T47D (cell line): ENCODE measurements around the gene FXYD3.
"Not testable (repeated sequence)": the region's sequence is repeated elsewhere in the genome, so short reads cannot be mapped to it uniquely, and the experiment has no call there.

ENCODE experiments used
- DNase-seq, 2 experiments: peaks; one replicate each; pipeline versions ENCODE4 v3.0.0 to v3.0.0-alpha.2; 2011 to 2012; ENCODE audit warnings: low read depth in 1 of 2, low spot score in 1 of 2
- JUND ChIP-seq: IDR thresholded peaks from 2 replicates; pipeline ENCODE4 v1.6.1; 2012; ENCODE audit warnings: low read depth
- in situ Hi-C: cut with HindIII; loops from 2 replicates; pipeline ENCODE4 v1.10.0; 2016; ENCODE audit warnings: low sequenced_read_pairs, low pct_unique_long_range_greater_than_20kb

The FXYD3 gene

GRCh38 chr19:35090506-35091214 is 25.0 kb upstream of the FXYD3 start:
- DNase-seq = peak; percentile 82 to 84
- in situ Hi-C loops = no loop called here
- no peak for TF ChIP-seq JUND

DNA sequence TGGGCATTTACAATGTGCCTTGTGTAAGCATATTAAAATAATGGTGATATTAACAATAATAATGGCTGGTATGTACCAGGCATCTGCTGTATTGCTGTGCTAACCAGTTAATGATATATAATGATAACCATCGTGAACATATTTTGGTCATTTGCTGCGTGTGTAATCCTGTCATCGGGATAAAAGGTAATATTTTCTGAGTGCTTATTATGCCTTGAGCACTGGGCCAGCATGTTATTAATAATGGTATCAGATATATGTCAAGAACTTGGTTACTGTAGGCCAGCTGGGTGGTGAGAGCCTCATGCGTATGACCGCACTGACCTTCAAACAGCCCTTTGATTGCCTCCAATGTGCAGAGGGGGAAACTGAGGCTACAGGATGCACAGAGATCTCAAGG is 22.2 kb upstream of the FXYD3 start:
- TF ChIP-seq JUND = no peak
- DNase-seq = no peak
- in situ Hi-C loops = no loop called here

DNA sequence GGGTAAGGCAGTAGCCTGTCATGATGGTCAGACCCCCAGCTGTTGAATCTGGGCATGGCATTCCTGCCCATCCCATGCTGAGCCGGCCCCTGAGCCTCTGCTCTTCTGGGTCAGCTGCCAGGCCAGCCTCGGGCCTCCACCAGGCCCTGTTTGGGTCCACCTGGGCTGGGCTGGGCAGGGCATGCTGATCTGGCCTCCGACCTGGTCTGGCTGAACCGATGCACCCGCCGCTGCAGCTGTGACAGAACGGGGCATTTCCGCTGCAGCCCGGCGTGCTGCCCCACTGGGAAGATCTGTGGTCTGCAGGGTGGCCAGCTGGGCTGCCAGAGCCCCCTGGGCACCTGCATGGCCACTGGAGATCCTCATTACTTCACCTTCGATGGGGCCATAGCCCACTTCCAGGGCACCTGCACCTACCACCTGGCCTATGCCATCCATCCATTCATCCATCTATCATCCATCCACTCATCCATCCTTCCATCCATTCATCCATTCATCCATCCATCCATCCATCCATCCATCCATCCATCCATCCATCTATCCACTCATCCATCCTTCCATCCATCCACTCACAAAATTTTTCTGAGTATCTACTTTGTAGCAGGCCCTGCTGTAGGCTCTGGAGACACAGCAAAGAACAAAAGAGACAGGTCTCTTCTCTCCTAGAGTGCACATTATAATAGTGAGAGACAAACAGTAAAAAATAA is 21.5 kb upstream of the FXYD3 start:
- no peak for DNase-seq
- TF ChIP-seq JUND = no peak
- in situ Hi-C loops = no loop called here

DNA sequence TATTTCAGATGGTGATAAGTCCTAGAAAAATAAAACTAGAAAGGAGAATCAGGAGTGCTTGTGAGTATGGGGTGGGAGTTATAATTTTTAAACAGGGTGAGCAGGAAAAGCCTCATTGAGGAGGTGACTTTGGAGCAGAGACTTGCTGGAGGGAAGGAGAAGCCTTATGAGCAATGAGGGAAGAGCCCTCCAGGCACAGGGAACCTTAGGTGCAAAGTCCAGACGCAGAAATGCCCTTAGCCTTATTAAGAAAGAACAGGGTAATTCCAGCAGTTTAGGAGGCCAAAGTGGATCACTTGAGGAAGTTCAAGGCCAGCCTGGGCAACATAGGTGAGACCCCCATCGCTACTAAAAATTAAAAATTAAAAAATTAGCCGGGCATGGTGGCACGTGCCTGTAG is 21.0 kb upstream of the FXYD3 start:
- in situ Hi-C loops = no loop called here
- no peak for DNase-seq
- TF ChIP-seq JUND = no peak

DNA sequence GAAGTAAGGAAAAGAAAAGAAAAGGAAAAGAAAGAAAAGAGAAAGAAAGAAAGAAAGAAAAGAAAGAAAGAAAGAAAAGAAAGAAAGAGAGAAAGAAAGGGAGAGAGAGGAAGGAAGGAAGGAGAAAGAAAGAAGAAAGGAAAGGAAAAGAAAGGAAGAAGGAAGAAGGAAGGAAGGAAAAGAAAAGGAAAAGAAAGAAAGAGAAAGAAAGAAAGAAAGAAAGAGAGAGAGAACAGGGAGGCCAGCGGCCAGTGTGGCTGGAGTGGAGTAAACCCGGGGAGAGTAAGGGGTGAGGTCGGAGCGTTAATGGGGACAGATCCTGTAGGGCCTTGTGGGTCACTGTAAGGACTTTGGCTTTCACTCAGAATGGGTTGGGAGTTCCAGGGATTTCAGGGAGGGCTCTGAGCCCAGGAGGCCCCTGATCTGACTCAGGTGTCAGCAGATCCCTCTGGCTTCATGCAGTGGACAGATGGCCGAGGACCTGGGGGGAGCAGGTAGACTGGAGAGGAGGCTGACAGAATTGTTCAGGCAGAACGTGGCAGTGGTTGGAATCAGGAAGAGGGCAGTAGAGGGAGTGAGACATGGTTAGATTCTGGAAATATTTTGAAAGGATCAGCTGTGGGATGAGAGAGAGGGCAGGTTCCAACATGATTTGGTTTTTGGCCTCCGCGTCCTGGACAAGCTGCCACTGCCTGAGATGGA is 19.8 kb upstream of the FXYD3 start:
- no peak for DNase-seq
- TF ChIP-seq JUND = no peak
- in situ Hi-C loops = no loop called here

DNA sequence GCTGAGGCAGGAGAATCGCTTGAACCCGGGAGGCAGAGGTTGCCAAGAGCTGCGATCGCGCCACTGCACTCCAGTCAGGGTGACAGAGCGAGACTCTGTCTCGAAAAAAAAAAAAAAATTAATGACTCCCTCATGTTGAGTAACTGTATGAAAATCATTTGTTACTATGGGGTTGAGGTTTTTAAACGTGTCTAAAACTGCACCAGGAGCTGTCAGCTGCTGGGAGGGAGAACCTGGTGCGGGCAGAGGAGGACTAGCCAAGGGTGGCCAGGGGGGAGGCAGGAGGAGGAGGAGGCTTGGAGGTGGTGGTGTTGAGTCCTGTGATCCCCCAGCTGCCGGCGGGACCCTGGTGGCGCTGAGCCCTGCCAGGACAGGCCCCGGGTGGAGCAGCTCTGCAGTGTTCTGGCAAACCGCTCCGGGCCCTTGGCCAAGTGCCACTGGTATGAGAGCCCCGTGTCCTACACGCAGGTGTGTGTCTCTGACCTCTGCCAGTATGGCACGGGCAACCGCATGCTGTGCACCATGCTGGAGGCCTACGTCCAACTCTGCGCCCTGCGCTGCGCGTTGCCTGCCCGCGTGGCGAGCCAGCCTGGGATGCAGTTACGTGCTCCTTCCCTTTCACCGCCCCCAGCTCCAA is 17.1 kb upstream of the FXYD3 start:
- in situ Hi-C loops = no loop called here
- no peak for TF ChIP-seq JUND
- no peak for DNase-seq

- in situ Hi-C loops = no loop called here
- no peak for DNase-seq
- TF ChIP-seq JUND = no peak
Observed at GRCh38 chr19:35099155-35099896, 16.3 kb upstream of the FXYD3 start.

DNA sequence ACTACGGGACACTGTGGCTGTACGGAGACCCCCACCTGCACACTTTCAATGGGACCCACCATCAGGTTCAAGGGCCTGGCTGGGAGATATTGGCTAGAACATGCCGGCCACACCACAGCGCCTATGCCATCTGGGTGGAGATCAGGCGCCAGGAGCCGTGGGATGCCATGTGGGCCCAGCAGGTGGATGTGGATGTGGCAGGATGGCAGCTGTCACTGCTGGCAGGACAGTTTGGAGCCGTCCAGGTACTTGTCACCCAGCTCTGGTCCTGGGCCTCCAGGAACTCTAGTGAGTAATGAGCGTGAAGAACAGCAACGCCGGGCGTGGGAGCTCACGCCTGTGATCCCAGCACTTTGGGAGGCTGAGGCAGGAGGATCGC is 15.7 kb upstream of the FXYD3 start:
- in situ Hi-C loops = no loop called here
- TF ChIP-seq JUND = no peak
- DNase-seq = no peak

- no peak for TF ChIP-seq JUND
- DNase-seq = no peak
- in situ Hi-C loops = no loop called here
Observed at GRCh38 chr19:35100588-35101533, 14.8 kb upstream of the FXYD3 start.

GRCh38 chr19:35101949-35102348 is 13.7 kb upstream of the FXYD3 start:
- DNase-seq, in situ Hi-C loops: not testable (repeated sequence)

DNA sequence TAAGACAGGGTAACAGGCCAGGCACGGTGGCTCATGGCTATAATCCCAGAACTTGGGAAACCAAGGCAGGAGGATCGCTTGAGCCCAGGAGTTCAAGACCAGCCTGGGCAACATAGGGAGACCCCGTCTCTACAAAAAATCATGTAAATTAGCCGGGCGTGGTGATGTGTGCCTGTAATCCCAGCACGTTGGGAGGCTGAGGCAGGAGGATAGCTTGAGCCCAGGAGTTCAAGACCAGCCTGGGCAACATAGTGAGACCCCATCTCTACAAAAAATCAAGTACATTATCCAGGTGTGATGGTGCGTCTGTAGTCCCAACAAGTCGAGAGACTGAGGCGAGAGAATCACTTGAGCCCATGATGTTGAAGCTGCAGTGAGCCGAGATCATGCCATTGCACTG is 12.0 kb upstream of the FXYD3 start:
- in situ Hi-C loops = not testable (repeated sequence)

More for the DNA sequence above, 12.0 kb upstream of the FXYD3 start:
- not testable (repeated sequence) for DNase-seq
